ENCODE measurements around the gene MAP3K6.
A peak's percentile ranks its signal among the peaks of the same experiment; 100 is the strongest.

Gene MAP3K6

GRCh38 chr1:27358038-27358927 lies 8.5 kb downstream of the MAP3K6 start:
- no peak for DNase-seq (ENCODE audit: low read depth in 2 of 2, low spot score in 1 of 2)

DNA sequence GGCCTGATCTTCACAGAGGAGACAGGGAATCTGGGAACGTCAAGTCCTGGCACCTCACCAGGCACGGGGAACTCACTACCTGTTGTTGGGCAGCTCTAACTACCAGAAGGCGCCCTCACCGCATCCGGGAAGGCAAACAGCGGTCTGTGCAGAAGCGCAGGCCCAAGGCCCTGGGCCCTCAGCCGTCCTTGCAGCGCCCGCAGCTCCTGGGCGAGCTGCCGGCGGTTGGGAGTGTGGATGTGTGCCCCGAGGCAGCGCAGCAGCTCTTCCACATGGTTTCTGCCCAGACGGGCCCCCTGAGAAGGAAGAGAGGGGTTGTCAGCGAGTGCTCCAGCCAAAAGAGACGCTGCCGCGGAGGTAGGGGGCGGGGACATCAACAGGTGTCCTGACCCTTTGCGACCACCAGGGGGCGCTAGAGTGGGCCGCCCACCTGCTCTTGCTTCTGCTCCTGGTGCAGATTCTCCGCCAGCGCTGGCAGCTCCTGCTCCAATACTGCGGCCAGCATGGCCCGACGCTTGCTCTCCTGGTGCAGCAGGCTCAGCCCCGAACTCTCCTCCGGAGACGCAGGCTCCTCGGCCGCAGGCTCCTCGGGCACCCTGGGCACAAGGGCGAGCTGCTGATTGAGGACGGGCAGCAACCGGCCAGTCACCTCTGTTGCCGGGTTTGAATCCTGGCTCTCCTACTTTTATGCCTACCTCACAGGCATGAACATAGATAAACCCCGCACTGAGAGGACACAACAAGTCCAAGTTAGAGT lies 9.3 kb downstream of the MAP3K6 start:
- peak; percentile 54 to 61 for DNase-seq (ENCODE audit: low read depth in 2 of 2, low spot score in 1 of 2)

DNA sequence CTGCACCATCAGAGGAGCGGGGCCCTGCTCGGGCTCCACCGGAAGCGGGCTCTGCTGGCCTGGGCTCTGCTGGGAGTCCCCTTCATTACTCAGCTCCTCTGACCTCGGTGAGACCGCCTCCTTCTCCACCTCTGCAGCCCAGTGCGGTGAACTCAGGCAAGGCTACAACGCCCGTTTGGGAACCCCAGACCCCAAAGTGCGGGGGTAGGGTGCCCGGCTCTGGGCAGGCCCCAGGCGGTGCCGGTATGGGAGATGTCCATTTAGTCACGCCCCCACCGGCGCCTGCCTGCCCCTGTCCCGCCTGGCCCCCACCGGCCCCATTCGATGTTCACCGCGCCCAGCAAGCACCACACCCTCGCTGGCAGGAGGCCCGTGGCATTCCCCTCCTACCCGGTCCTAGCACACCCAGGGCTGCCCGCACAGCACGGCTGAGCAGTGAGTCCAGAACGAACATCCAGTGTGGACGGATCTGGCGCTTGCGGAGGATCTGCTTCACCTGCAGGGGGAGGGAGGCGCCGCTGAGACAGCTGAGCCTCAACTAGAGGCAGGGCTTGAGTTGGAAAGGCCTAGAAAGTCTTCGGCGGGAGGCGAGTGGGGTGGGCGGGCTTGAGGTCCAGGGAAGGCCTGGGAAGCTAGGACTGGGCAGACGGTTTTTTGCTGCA lies 10.0 kb downstream of the MAP3K6 start:
- no peak for DNase-seq (ENCODE audit: low read depth in 2 of 2, low spot score in 1 of 2)

GRCh38 chr1:27356277-27356618 lies 10.5 kb downstream of the MAP3K6 start:
- DNase-seq (ENCODE audit: low read depth in 2 of 2, low spot score in 1 of 2) = no peak

- DNase-seq (ENCODE audit: low read depth in 2 of 2, low spot score in 1 of 2) = no peak
Observed at GRCh38 chr1:27355683-27356082, 11.1 kb downstream of the MAP3K6 start.

GRCh38 chr1:27353629-27354028 lies 13.1 kb downstream of the MAP3K6 start:
- no peak for DNase-seq (ENCODE audit: low read depth in 2 of 2, low spot score in 1 of 2)

DNA sequence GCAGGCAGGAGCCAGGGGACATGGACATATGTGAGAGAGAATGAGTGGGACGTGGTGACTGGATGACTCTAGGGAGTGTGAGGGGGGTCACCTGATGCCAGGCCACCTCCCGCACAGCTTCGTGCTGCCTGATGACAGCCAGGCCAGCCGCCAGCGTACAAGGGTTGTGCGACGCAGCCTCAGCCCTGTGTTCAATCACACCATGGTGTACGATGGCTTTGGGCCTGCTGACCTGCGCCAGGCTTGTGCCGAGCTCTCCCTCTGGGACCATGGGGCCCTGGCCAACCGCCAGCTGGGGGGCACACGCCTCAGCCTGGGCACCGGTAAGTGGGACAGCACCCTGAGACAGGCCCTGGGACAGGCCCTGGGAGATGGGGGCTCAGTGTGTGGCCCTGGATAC lies 13.6 kb downstream of the MAP3K6 start:
- no peak for DNase-seq (ENCODE audit: low read depth in 2 of 2, low spot score in 1 of 2)

- no peak for DNase-seq (ENCODE audit: low read depth in 2 of 2, low spot score in 1 of 2)
Observed at GRCh38 chr1:27351541-27352107, 15.1 kb downstream of the MAP3K6 start.

DNA sequence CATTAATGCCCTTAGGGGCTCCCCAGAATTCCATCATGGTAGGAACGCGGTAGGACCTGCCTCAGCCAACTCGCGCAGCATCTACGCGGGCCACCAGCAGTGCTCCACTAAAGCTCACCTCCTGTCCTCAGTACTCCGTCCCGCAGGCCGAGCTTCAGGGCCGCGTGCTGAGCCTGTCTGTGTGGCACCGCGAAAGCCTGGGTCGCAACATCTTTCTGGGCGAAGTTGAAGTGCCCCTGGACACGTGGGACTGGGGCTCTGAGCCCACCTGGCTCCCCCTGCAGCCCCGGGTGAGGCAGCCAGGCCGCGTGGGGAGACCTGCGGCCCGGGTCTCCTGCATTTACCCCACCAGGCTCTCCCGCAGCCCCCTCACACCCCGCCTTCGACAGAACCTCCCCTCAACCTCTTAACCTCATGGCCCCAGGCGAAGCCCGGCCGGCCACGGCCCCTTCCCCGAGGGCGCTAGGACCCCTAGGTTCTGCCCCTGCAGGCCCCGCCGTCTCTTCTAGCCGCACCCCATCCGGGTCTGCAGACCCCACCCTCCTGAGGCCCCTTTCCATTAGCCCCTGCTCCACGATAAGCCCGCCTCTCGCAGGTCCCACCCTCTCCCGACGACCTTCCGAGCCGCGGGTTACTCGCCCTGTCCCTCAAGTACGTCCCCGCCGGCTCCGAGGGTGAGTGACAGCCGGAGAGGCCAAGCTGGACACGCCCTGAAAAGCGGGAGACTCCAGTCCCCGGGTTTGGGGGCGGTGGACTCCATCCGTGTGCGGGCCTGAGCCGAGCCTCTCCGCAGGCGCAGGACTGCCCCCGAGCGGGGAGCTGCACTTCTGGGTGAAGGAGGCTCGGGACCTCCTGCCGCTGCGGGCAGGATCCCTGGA lies 15.9 kb downstream of the MAP3K6 start:
- no peak for DNase-seq (ENCODE audit: low read depth in 2 of 2, low spot score in 1 of 2)

- no peak for DNase-seq (ENCODE audit: low read depth in 2 of 2, low spot score in 1 of 2)
Observed at GRCh38 chr1:27349784-27350662, 16.7 kb downstream of the MAP3K6 start.

DNA sequence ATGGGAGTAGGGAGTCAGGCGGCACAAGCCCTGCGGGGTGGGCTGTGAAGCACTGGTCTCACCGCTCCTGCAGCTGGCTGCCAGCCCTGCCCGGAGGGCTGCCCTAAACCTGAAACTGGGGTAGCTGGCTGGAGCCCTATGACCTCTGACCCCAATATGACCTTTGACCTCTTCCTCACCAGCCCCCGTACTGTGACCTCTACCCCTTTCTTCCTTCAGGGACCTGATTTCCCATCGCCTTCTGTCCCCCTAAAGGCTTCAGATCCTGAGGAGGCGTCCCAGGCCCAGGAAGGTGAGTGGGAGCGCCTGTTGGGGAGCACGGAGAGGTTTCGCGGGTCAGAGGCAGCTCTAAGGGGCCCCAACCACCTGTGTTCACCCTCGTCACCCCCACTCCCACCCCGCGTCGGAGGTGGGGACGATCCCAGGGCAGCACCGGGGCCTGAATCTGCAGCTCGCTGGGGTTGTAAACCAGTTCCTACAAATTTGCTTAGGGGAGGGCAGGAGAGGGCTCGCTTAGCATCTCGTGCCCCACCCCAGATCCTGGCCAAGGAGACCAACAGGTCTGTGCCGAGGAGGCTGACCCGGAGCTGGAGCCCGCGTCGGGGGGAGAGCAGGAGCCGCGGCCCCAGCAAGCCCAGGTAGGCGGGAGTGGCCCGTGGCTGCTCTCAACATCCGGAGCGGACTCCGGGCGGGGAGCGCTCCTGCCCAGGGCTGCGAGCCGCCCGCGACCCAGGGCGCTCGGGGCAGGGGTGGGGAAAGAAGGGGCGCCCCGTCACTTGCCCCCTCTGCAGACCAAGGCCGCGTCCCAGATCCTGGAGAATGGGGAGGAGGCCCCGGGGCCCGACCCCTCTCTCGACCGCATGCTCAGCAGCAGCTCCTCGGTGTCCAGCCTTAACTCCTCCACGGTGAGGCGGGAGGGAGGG lies 17.6 kb downstream of the MAP3K6 start:
- no peak for DNase-seq (ENCODE audit: low read depth in 2 of 2, low spot score in 1 of 2)

- DNase-seq (ENCODE audit: low read depth in 2 of 2, low spot score in 1 of 2) = no peak
Observed at GRCh38 chr1:27346991-27347624, 19.7 kb downstream of the MAP3K6 start.

DNA sequence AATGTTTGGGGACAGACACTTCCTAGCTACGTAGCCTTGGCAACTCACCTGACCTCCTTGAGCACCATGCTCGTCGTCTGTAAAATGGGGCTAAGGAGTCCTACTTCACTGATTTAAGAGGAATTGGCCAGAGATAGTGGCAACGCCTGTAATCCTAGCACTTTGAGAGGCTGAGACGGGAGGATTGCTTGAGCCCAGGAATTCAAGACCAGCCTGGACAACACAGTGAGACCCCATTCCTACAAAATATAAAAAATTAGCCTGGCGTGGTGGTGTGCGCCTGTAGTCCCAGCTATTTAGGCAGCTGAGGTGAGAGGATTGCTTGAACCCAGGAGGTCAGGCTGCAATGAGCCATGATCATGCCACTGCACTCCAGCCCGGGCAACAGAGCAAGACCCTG lies 20.4 kb downstream of the MAP3K6 start:
- DNase-seq (ENCODE audit: low read depth in 2 of 2, low spot score in 1 of 2) = no peak

GRCh38 chr1:27345272-27345671 lies 21.5 kb downstream of the MAP3K6 start:
- no peak for DNase-seq (ENCODE audit: low read depth in 2 of 2, low spot score in 1 of 2)

DNA sequence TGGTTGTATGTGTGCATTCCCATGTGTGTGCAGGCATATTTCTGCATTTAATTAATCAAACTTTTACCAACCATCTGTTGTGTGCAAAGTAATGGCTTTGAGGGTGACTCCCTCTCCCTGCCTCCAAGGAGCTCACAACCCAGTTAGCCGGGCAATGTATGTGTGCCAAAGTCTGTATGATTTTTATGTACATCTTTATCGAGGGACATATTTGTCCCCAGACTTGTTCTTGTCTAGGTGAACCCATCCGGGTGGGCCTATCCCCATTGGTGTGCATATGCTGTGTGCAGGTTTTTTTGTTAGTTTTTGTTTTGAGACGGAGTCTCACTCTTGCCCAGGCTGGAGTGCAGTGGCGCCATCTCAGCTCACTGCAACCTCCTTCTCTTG lies 23.1 kb downstream of the MAP3K6 start:
- DNase-seq (ENCODE audit: low read depth in 2 of 2, low spot score in 1 of 2) = no peak

GRCh38 chr1:27342778-27343638 lies 23.8 kb downstream of the MAP3K6 start:
- peak; percentile 53 to 76 for DNase-seq (ENCODE audit: low read depth in 2 of 2, low spot score in 1 of 2)

DNA sequence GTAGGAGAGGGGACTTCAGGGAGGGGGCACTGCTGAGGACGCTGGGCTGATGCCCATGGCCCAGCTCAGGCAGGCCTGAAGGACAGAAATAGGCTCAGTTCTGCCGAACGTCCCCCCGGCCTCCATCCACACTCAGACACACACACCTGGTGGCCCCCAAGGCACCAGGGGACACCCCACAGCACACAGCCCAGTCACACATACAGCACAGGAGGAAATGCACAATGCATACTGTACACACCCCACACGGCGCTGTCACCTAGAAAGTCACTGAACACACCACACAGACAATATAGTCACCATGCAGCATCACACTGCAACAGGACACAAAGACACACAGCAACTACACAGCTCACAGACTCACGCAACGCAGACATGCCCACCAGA lies 24.4 kb downstream of the MAP3K6 start:
- no peak for DNase-seq (ENCODE audit: low read depth in 2 of 2, low spot score in 1 of 2)

Measured in stimulated activated CD8-positive, alpha-beta memory T cell treated with anti-CD3 and anti-CD28 coated beads, Interleukin-4, amount 100 ng/mL, for 4 hours (primary cell).